ENCODE data around the gene LLCFC1. TPM values are rescaled to one million over a fixed set of nuclear protein-coding genes. Genes with fewer than 3 reads are reported as not detected.

LLCFC1 gene
- not detected in 2 replicates for total RNA-seq

GRCh38 chr7:142939226-142939910, at the start of gene LLCFC1:
LLCFC1 (plus strand) TSS chr7:142939484; CDS start chr7:142939622, 138 bp downstream.

GRCh38 chr7:142933624-142934023, 5.7 kb upstream of the LLCFC1 start, which contains the start of gene TRPV5:
TRPV5 (minus strand) TSS chr7:142933746; CDS start chr7:142933459, 287 bp downstream.

GRCh38 chr7:142961973-142962926, 23.0 kb downstream of the LLCFC1 start, which contains the start of gene KEL:
KEL (minus strand) TSS chr7:142962363; CDS start chr7:142962206, 157 bp downstream.

Other genes starting within 250 kb of the LLCFC1 start
- gene PRSS1, start 190.0 kb upstream of the LLCFC1 start, total RNA-seq, result not detected in 2 replicates
- not detected in 2 replicates for gene PRSS2, start 168.5 kb upstream of the LLCFC1 start, total RNA-seq
- under 0.01 TPM in 1 of 2 replicates, not detected in the other for gene EPHB6, start 84.4 kb upstream of the LLCFC1 start, total RNA-seq
- gene TRPV6, start 53.7 kb upstream of the LLCFC1 start, total RNA-seq, result not detected in 2 replicates
- not detected in 2 replicates for gene TRPV5, start 5.7 kb upstream of the LLCFC1 start, total RNA-seq
- not detected in 2 replicates for gene KEL, start 22.9 kb downstream of the LLCFC1 start, total RNA-seq
- not detected in 2 replicates for gene OR9A2, start 87.6 kb downstream of the LLCFC1 start, total RNA-seq
- gene OR6V1, start 112.9 kb downstream of the LLCFC1 start, total RNA-seq, result not detected in 2 replicates
- not detected in 2 replicates for gene PIP, start 192.6 kb downstream of the LLCFC1 start, total RNA-seq
- gene TAS2R39, start 243.9 kb downstream of the LLCFC1 start, total RNA-seq, result not detected in 2 replicates

All from dermis lymphatic vessel endothelial cell (primary cell).